Effector CD8-positive, alpha-beta T cell (primary cell): ENCODE measurements around the gene OR2A14.
A peak's percentile ranks its signal among the peaks of the same experiment; 100 is the strongest.
"Not testable (repeated sequence)": the region's sequence is repeated elsewhere in the genome, so short reads cannot be mapped to it uniquely, and the experiment has no call there.

Experiments used
- DNase-seq: peaks from one replicate; lab custom pipeline; 2025; lab: John Stamatoyannopoulos, UW
- total RNA-seq, 4 experiments: gene quantifications; one replicate each; lab custom pipeline; 2026; lab: John Stamatoyannopoulos, UW

The OR2A14 gene, protein sequence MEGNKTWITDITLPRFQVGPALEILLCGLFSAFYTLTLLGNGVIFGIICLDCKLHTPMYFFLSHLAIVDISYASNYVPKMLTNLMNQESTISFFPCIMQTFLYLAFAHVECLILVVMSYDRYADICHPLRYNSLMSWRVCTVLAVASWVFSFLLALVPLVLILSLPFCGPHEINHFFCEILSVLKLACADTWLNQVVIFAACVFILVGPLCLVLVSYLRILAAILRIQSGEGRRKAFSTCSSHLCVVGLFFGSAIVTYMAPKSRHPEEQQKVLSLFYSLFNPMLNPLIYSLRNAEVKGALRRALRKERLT
- total RNA-seq, result 0 reads per million in 4 experiments

DNA sequence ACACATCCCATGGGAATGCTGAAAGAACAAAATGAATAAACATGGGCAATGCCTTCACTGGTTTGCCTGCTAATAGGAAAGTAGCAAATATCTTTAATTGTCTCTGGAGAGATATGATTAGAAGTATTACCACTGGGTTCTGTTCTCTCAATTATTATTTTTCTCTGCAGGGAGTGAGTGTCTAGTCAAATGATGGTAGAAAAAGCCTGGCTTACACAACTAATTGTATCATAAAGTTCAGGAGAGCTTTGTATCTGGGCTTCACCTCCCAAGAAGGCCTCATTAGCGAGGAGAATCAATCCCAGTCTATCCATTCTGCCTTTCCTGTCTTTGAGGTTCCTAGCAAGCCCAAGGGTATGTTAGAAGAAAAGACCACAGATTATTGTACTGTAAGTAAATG is at the start of gene OR2A14:
OR2A14 (plus strand) TSS at position 301 of the 400 bp plus-strand sequence. CDS start 5,937 bp downstream, outside the sequence.
- no peak for DNase-seq

DNA sequence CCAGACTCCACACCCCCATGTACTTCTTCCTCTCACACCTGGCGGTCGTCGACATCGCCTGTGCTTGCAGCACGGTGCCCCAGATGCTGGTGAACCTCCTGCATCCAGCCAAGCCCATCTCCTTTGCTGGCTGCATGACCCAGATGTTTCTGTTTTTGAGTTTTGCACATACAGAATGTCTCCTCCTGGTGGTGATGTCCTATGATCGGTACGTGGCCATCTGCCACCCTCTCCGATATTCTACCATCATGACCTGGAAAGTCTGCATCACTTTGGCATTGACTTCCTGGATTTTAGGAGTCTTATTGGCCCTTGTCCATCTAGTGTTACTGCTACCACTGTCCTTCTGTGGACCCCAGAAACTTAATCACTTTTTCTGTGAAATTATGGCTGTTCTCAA is 48.6 kb upstream of the OR2A14 start:
- no peak for DNase-seq

DNA sequence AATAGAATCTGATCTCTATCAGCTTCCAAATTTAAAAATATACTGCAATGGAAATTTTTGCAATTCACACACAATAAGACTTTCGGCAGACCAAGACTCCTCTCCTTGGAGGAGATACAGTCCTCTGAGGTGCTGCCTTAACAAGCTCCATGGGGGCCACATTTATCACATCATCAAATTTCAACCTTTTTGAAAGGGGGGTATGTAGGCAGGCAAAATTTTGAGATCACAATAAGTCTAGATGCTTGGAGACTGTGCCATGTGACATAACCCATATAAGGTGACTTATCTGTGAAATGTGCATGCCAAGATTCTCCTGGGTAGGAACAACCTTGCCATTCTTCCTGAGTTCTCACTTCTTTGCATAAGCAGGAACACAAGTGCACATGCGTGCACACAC is 37.0 kb upstream of the OR2A14 start, which contains the start of gene OR2A12:
OR2A12 (plus strand) TSS at position 301 of the 400 bp plus-strand sequence. CDS start 8,830 bp downstream, outside the sequence.
- DNase-seq, result no peak

DNA sequence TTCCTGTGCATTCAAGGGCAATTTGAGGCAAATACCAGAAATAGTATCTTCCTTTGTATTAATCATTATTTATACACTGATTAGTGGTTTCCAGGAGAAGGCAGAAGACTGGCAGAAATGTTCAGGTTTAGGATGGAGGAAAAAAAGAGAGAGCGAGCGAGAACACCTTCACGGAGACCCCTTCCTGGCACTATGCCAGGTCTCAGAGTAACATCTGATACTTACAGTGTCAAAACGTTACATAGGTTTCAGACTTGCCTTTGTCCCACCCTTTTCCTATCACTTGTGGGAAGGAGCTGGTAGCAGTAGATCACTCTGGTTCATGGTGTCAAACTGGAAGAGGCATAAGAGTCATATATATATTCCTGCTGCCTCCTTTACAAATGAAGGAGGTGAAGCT is 36.2 kb upstream of the OR2A14 start:
- DNase-seq, result no peak

DNA sequence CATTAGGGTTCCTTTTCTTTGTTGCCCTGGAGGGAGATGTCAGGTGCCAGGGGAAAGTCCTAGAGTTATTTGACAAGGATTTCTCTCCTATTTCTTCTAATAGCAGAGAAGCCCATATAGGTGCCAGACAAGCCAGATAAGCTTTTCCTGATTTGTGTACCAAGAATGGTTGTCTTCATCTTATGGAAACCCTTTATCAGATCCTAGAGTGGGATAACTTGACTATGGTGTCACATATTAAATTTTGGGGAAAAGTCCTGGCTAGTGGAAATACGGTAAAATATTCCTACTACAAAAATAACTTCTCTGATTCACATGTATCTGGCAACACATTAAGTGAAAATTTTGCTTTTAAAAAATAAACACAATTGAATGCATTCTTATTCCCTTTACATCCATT is 35.7 kb upstream of the OR2A14 start:
- no peak for DNase-seq

DNA sequence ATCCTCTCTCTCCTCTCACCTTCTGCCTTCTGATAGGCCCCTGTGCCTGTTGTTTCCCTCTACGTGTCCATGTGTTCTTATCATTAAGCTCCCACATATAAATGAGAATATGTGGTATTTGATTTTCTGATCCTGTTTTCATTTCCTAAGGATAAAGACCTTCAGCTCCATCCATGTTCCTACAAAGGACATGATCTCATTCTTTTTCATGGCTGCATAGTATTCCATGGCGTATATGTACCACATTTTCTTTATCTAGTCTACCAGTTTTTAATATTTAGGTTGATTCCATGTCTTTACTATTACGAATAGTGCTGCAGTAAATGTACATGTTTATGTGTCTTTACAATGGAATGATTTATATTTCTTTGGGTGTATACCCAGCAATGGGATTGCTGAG is 32.3 kb upstream of the OR2A14 start:
- DNase-seq, result no peak

DNA sequence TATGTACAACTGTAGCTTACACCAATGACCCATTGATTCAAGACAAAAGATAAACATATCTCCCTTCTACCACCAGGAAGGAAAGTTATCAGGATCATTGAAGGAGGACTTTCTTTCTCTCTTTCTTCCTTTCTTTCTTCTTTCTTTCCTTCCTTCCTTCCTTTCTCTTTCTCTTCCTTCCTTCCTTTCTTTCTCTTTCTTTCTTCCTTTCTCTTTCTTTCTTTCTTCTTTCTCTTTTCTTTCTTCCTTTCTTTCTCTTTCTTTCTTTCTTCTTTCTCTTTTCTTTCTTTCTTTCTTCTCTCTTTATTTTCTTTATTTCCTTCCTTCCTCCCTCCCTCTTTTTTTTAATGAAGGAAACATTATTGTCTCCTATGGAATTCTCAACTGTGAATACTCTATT is 24.2 kb upstream of the OR2A14 start:
- DNase-seq, result no peak

DNA sequence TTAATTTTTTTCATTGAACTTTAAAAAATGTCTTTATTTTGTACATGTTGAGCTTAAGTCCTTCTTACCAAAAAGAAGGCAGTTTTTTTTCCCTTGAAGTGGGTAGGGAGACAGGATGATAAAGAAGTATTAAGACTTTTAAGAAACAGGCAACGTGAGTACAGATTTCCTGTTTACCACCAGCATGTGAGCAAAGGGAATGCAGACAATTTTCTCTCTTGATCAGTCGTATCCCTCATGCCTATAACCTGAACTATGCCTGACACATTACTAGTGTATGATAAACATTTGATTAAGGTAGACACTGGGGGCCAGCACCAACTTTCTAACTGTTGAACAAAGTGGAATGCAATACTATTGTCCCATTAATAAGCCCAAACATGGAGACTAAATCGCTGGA is 22.4 kb upstream of the OR2A14 start:
- DNase-seq, result no peak

DNA sequence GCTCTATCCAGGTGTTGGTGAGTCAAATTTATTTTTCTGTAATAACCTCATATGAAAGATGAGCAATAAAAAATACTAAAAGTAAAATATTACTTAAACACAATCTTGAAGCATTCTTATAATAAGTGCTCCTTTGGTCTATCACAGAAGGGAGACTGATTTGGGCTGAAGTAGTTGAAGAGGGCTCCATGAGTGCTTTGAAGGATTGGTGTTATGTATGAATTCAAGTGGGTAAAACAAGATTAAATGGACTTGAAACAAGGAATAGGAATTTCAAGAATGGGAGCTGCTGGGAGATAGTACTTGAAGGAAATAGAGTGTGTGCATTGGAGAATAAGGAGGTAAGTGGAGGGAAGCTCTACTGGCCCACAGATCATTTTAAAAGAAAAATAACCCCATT is 20.9 kb upstream of the OR2A14 start:
- DNase-seq, result no peak

DNA sequence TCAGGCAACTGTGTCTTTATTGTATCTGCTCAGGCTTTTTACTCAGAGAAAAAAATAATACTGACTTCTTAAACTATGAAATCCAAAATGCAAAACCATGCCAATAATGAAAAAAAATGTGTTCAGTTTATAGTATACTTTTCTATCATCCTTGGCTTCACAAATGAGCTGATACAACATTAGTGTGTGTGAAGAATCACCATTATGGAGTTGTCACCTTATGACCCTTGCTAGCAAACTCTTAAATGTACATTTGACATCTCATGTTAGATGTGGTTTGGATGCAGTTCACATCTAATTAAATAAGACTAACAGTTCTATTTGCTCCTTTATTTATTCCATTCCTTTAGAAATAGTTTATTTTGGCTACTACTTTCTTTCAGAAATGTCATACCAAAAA is 17.8 kb upstream of the OR2A14 start:
- DNase-seq, result no peak

DNA sequence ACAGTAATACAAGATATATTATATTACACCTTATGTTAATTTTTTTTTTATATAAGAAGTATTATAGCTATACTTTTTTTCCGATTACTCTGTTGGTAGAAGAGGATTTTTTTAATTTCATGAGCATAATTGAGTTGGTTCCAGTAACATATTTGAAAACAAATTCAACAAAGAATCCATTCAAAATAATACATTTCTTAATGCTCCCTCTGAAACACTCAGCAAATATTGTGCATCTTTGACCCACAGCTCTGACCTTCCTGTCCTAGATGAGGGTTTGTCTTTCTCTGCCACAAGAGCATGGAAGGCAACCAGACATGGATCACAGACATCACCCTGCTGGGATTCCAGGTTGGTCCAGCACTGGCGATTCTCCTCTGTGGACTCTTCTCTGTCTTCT is 13.7 kb upstream of the OR2A14 start, which contains the start of gene OR2A2:
OR2A2 (plus strand) TSS at position 301 of the 400 bp plus-strand sequence; CDS start at position 301, 0 bp downstream.
- no peak for DNase-seq

DNA sequence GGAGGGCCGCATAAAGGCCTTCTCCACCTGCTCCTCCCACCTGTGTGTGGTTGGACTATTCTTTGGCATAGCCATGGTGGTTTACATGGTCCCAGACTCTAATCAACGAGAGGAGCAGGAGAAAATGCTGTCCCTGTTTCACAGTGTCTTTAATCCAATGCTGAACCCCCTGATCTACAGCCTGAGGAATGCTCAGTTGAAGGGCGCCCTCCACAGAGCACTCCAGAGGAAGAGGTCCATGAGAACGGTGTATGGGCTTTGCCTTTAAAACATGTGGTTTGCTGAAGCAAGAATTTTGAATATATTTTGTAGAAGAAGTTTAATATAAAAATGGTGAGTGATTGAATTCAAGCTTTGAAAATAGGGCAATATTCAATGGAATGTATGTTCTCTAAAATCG is 12.7 kb upstream of the OR2A14 start:
- no peak for DNase-seq

DNA sequence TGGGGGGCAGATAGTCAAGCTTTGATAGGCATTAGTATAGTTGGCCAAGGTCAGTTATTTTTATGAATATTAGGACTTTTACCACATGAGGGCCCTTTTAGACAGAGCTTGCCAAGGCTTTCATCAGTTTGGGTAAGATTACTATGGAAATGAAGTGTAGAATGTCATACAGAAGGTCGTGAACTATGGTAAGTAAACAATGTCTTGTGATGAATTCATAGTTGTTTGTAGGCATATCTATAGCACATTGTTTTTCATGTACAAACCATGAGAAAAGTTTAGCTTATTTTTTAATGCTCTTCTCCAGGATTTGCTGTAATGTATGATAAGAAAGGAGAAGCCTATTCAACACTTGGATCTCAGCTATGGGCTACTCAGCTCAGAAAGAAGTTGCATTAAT is 9.3 kb upstream of the OR2A14 start:
- DNase-seq, result no peak

DNA sequence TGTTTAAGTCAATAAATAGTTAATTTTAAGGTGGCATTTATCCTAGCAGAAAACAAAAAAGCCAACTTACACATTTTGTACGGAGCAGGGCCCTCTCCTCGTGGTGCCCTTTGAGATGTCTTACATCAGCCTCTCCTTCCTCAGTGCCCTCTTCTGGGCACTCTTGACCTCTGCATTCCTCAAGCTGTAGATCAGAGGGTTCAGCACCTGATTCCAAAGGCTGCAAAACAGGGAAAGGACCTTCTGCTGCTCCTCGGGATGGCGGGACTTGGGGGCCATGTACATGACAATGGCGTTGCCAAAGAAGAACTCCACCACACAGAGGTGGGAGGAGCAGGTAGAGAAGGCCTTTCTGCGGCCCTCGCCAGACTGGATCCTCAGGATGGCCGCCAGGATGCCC is 4.6 kb upstream of the OR2A14 start:
- DNase-seq, result no peak

DNA sequence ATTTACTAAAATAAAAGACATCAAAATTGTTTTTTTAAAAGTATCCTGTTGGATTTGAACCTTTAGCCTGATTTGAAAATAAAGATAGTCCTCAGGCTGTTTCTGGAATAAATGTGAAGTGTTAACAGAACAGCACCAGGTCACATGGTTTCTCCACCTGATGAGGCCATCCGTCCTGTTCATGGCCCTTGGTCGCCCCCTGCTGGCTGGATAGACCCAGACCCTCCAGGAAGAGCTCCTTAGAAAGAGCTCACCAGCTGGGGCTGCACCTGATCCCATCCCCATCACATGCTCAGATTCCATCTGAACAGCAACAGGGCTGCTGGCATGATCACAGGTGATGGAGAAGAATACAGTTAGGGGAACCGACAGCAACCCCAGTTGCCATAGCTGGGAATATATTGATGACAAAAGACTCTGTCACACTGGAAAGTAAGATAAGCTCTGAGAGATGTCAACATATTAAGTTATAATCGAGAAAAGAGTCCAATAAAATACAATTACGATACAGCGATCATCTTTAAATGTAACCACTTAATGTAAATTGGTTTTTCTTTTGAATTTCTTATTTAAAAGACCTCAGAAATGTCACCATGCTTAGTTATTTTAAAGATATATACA is 4.8 kb downstream of the OR2A14 start:
- DNase-seq, result peak; percentile 77

DNA sequence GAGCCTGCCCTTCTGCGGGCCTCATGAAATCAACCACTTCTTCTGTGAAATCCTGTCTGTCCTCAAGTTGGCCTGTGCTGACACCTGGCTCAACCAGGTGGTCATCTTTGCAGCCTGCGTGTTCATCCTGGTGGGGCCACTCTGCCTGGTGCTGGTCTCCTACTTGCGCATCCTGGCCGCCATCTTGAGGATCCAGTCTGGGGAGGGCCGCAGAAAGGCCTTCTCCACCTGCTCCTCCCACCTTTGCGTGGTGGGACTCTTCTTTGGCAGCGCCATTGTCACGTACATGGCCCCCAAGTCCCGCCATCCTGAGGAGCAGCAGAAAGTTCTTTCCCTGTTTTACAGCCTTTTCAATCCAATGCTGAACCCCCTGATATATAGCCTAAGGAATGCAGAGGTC is 6.6 kb downstream of the OR2A14 start:
- DNase-seq, result not testable (repeated sequence)

DNA sequence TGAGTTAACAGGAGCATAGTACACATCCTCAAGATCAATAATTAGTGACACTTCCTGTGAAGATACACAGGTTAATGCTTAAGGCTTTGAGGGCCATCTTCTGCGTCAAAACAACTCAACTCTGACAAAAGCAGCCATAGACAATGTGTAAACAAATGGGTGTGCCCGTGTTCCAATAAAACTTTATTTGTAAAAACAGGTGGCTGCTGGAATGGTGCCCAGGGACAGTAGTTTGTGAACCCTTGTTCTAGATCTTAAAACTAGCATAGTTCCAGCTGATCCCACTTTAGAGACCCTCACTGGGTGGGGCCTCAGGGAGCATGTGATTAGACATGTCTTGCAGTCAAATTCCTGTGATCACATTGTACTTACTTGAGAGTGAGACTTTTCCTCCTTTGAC is 7.8 kb downstream of the OR2A14 start:
- no peak for DNase-seq

DNA sequence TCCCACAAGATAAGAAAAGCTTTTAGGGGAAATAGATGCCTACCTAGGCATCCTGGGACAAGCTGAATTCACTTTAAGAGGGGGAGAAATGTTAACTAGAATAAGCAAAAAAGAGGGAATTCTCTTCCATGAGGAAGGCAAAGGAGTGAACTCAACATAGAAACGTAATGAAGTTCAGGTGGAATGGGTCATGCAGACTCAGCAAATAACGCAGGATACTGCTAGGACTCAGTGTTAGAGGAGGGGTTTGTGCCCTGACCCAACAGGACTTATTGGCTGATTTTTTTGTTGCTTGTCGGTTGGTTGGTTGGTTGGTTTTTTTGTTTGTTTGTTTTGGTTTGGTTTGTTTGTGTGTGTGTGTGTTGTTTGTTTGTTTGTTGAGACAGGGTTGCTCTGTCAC is 9.3 kb downstream of the OR2A14 start:
- DNase-seq, result no peak

DNA sequence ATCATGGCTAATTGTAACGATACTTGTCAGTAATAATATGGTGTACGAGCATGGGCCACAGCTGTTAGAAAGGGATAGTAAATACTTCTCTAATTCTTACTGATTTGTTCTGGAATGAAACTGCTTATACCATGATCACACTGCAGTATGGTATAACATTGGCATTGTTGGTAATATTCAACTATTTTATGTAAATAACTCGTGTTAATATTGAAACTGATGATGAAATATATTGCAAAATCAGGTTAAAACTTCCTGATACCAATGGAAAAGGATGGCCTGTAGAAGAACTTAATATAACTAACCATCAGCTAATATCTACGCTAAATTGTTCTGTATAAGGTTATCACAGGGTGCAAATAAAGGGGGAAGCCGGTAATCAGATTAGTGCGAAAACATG is 10.3 kb downstream of the OR2A14 start:
- no peak for DNase-seq

DNA sequence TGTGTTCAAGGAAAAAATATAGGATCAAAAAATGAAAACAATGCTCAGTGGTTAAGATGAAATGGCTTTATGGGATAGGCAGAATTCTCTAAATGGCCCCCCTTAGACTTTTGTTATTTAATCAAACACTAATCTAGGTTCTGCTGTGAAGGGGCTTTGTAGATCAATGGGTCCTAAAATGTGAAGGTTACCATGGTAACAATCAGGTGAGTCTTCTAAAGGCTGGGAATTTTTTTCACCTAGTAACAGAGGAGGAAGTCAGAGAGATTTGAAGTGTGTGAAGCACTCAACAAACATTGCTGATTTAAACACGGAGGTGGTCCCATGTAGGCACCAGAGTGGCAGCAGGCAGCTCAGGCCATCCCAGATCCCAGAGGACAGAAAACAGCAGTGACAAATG is 11.1 kb downstream of the OR2A14 start:
- no peak for DNase-seq

DNA sequence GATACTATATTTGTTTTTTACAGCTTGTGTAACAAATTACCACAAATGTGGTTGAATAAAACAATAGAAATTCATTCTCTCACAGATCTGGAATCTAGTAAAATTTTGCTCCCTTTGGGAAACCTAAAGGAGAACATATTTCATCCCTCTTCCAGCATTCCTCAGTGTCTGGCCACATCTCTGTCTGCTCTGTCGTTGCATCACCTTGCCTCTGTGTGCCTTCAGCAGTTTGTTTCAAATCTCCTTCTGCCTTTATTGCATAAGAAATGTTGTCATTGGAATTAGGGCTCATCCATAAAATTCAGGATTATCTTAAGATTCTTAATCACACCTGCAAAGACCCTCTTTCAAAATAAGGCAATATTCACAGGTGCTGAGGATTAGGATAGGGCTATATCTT is 14.5 kb downstream of the OR2A14 start:
- DNase-seq, result no peak

DNA sequence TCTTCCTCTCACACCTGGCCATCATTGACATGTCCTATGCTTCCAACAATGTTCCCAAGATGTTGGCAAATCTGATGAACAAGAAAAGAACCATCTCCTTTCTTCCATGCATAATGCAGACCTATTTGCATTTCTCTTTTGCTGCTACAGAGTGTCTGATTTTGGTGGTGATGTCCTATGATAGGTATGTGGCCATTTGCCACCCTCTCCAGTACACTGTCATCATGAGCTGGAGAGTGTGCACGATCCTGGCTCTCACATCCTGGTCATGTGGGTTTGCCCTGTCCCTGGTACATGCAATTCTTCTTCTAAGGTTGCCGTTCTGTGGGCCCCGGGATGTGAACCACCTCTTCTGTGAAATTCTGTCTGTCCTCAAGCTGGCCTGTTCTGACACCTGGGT is 19.2 kb downstream of the OR2A14 start:
- DNase-seq, result no peak

DNA sequence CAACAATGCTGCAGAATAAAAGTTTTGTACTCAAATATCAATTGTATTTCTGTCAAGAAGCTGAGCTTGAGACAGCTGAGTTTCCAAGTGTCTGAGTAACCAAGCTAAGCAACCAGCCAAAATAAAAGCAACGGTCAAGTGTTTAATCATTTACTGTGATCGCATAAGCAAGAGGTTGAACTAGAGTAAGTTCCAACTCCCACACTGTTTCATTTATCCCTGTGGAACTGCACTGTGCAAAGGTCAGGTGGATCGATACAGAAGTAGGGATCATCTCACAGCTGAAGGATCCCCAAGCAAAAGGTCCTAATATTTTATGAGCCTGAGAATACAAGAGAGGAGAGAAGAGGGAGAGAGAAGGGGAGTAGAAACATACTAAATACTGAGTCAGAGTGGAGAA is 21.4 kb downstream of the OR2A14 start:
- no peak for DNase-seq
